HG03135 (cell line): Measurements from ENCODE around the gene SPG7.
"Not testable (repeated sequence)": the region's sequence is repeated elsewhere in the genome, so short reads cannot be mapped to it uniquely, and the experiment has no call there.

Experiments used
- ATAC-seq: cut with Tn5 transposase; IDR thresholded peaks from one replicate; pipeline ENCODE4 v1.9.1; 2021; ENCODE audit warnings: mild to moderate bottlenecking, moderate library complexity; ENCODE audit not compliant: unreplicated experiment

Gene SPG7

GRCh38 chr16:89575247-89576152, 67.3 kb downstream of the SPG7 start, which contains the start of gene CPNE7:
Gene CPNE7 (plus strand): TSS chr16:89575758. CDS start chr16:89575898, 140 bp downstream.
- no peak for ATAC-seq

DNA sequence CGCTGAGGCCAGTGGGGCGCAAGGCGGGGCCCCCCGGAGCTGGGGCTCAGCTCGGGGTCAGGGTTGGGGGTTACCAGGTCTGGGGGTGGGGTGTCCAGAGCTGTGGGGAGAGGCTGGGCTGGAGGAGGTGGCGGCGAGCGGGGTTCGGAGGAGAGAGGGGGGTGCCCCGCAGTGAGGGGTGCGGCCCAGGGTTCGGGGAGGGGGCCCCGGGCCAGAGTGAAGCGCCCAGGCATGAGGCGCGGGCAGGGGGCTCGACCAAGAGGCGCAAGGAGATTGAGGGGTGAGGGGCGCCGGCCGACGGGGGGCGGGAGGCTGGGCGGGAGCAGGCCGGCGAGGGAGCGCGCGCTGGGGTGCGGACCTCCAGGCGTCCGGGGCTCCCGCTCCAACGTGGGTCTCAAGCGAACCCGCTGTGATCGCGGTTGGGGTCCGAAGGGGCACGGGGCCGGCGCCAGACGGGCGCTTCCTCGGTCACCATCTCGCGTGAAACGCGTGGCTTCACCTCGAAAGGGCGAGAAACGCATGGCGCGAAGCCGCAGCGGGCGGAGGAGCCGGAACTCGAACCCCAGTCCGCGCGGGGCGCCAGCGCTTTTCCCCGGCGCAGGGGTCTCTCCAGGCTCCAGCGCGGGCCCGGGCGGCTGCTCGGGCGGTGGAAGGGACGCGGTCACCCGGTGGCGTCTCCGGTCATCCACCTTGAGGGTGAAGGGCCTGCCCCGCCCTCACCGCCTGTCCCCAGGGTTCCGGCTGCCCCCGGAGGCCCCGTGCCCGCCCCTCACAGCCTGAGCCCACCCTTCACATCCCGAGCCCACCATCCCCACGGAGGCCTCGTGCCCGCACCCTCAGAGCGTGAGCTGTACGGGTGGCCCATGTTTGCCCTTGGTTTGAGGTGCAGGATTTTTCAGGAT, 68.2 kb downstream of the SPG7 start:
- no peak for ATAC-seq

DNA sequence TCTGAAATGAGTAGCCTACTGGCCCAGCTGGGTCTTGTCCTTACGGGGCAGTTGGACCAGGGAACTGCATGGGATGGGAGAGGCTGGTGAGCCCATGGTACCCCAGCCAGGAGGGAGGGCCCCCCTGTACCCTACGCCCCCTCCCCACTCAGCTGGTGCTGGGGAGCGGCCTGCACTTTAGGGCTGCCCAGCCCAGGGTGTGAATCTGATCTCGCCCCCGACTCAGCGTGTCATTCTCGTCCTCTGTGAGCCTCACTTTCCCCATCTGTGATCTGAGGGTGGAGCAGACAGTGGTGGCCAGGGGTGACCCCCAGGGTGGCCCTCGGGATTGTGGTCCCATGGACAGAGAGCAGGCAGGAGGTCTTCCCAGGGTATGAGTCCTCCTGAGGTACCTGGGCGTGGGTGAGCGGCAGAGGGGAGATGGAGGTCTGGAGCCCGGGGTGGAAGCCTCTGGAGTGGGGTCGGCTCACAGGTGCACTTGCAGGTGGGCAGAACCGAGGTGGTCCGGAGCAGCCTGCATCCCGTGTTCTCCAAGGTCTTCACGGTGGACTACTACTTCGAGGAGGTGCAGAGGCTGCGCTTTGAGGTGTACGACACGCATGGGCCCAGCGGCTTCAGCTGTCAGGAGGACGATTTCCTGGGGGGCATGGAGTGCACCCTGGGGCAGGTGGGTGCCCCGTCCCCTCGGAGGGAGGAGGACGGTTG, 69.0 kb downstream of the SPG7 start:
- ATAC-seq: no peak

- ATAC-seq: no peak
These were observed 71.1 kb downstream of the SPG7 start for GRCh38 chr16:89579351-89579750.

- ATAC-seq: no peak
These were observed 73.0 kb downstream of the SPG7 start for GRCh38 chr16:89581045-89581695.

GRCh38 chr16:89581861-89582563, 73.8 kb downstream of the SPG7 start:
- ATAC-seq: no peak

GRCh38 chr16:89582614-89583196, 74.5 kb downstream of the SPG7 start:
- no peak for ATAC-seq

GRCh38 chr16:89583197-89583894, 75.1 kb downstream of the SPG7 start:
- ATAC-seq: no peak

- ATAC-seq: no peak
These were observed 75.9 kb downstream of the SPG7 start for GRCh38 chr16:89583895-89584644.

DNA sequence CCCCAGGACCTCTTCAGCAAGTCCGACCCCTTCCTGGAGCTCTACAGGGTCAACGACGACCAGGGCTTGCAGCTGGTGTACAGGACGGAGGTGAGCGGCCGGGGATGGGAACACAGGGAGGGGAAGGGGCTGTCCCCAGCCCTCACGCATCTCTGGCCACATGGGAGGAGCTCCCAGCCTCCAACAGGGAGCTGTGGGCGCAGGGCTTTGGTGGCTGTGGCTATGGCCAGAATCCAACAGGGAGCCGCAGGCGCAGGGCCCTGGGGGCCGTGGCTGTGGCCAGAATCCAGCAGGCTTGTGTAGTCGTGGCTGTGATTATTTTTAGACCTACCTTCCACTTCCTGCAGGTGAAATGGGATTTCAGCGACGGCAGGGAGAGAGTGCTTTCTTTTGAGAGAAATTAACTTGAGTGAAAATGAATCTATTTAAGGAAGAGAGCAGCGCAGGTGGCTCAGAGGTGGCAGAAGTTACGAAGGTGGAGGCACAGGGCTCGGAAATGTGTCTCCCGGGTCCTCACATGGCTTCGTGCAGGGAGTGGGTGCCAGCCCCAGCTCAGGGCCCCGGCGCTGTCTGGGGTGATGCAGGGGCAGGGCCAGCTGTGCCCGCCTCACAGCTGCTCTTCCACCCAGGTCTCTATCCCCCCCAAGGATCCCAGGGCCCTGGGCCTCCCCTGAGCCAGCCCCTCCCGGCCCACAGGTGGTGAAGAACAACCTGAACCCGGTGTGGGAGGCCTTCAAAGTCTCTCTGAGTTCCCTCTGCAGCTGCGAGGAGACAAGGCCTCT, 76.8 kb downstream of the SPG7 start:
- ATAC-seq: no peak

DNA sequence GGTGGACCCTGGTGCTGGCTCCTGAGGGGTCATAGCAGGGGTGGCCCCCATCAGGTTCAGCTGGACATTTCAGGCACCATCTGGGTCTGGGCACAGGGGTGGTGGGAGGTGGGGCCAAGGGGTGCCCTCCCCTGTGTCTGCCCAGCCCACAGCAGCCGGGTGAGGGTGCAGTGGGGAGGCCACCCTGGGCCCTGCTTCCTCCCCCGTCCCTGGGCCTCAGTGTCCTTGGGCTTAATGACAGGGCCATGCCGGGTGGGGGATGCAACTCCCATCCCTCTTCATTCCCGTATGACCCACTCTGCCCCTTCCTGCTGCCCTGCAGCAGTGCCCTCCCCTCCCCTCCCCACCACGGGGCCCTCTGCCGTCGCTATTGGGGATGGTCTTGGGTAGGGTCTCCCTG, 78.0 kb downstream of the SPG7 start:
- no peak for ATAC-seq

DNA sequence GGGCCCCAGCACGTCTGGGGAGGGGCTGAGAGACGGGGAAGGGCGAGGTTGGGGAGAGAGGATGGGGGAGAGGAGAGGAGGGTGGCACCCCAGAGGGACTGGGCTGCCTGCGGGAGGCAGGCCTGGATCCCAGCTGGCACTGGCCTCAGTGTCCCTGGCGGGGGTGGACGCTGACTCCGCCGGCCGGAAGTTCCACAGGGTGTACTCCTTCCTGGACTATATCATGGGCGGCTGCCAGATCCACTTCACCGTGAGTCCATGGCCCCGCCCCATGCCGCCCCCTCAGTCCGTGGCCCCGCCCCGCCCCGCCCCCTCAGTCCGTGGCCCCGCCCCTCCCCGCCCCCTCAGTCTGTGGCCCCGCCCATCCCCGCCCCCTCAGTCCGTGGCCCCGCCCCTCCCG, 78.7 kb downstream of the SPG7 start:
- ATAC-seq: no peak

GRCh38 chr16:89587676-89588075, 79.5 kb downstream of the SPG7 start:
- not testable (repeated sequence) for ATAC-seq

- no peak for ATAC-seq
These were observed 80.4 kb downstream of the SPG7 start for GRCh38 chr16:89588413-89589109.

GRCh38 chr16:89589241-89589926, 81.2 kb downstream of the SPG7 start:
- ATAC-seq: no peak

- no peak for ATAC-seq
These were observed 85.6 kb downstream of the SPG7 start for GRCh38 chr16:89593841-89594240.
